ENCODE results near the gene PPM1M.

PPM1M gene

DNA sequence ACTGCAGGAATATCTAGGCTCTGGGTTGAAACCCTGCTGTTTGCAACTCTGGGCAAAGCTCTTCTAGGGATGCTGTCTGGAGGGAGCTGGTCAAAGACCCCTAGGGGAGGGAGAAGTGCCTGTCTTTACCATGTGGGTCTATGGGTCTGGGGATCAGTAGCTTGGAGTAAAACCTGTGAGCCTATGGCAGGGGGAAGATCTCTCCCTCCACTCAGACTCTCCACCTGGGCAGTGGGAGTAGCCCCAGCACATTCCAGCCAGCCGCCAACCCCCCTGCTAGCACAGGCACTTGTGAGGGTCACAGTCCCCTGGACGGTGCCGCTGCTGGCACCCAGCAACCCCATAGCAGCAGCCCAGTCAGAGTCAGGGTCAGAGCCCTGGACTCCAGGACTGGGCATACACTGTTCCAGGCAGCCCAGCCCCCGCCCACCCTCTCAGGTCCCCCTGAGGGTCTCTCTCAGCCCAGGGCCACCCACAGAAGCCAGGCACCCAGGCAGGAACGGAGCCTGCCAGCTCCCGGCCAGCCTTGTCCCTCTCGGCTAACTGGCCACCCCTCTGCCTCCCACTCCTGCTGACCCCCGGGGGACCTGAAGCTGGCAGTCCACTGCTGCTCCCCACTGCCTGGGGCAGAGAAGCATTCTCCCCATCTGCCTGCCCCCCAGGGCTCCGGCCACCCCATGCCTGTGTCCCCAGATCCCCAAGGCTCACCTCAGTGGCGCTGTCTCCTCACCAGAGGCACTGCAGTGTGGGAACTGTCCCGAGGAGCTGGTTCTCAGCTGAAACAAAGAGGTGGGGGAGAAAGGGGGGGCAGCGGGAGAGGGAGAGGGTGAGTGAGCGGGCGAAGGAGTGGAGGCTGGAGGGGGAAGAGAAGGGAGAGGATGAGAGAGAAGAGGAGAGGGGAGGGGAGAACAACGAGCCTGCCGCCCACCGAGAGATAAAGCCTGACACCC is 52.9 kb downstream of the PPM1M start:
- TF ChIP-seq, protein P1, sequence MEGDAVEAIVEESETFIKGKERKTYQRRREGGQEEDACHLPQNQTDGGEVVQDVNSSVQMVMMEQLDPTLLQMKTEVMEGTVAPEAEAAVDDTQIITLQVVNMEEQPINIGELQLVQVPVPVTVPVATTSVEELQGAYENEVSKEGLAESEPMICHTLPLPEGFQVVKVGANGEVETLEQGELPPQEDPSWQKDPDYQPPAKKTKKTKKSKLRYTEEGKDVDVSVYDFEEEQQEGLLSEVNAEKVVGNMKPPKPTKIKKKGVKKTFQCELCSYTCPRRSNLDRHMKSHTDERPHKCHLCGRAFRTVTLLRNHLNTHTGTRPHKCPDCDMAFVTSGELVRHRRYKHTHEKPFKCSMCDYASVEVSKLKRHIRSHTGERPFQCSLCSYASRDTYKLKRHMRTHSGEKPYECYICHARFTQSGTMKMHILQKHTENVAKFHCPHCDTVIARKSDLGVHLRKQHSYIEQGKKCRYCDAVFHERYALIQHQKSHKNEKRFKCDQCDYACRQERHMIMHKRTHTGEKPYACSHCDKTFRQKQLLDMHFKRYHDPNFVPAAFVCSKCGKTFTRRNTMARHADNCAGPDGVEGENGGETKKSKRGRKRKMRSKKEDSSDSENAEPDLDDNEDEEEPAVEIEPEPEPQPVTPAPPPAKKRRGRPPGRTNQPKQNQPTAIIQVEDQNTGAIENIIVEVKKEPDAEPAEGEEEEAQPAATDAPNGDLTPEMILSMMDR (IDR thresholded peaks at IDR 0.05; ENCODE audit: borderline replicate concordance, control extremely low read depth, extremely low read depth, insufficient read depth, missing control alignments), result no peak
- DNase-seq (ENCODE audit: low spot score), result no peak
- in situ Hi-C loops (cut with MboI; ENCODE audit: low sequenced_read_pairs, unreplicated experiment), result no loop called here

DNA sequence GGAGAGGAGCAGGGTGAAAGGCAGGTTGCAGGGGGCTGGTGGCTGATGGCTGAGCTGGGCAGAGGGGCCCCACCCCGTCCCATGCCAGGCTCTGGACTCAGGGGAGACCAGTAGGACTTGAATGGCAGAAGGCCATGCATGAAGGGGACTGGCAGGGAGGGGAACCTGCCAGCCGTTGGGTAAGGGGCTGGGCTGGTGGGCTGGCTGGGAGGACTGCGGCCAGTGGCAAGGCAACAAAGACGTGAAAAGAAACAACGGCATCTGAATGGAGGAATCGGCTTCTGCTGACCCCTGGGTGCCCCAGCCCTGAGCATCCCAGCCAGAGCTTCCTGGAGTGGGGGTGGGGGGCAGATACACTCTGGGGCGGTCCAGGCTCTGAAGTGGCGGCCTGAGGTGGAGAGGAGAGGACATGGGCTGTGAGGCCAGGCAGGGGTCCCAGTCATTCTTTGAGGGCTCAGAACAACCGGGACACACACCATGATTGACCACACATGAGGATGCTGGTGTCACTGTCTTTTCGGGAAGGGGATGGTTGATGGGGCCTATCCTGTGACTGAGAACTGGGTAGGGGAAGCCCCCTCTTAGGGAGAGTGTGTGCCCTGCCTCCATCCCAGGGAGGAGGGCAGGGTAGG is 53.8 kb downstream of the PPM1M start:
- DNase-seq (ENCODE audit: low spot score), result no peak
- in situ Hi-C loops (cut with MboI; ENCODE audit: low sequenced_read_pairs, unreplicated experiment), result no loop called here
- TF ChIP-seq, protein P1 (IDR thresholded peaks at IDR 0.05; ENCODE audit: borderline replicate concordance, control extremely low read depth, extremely low read depth, insufficient read depth, missing control alignments), result no peak

Measured in GM13976 (cell line).